A673 (cell line): ENCODE results near the gene VAT1. TPM values are rescaled to one million over a fixed set of nuclear protein-coding genes. Genes with fewer than 3 reads are reported as not detected.
"Not testable (repeated sequence)": the region's sequence is repeated elsewhere in the genome, so short reads cannot be mapped to it uniquely, and the experiment has no call there.

Experiments used
- BruUV-seq: library from RNA; stranded (reverse); fragments of 400-500 nt; replicated peaks from 2 replicates; lab custom pipeline; 2021; lab: Mats Ljungman, UMichigan
- CTCF ChIA-PET: fragments of 300-600 bp; sonication (Branson Sonifier 250); formaldehyde crosslinking; loops from one replicate; lab custom pipeline; 2022; ENCODE audit warnings: antibody characterized with exemption; lab: Charles Lee
- POLR2A ChIA-PET: fragments of 300-600 bp; sonication (Branson Sonifier 250); formaldehyde crosslinking; loops from one replicate; lab custom pipeline; 2022; ENCODE audit warnings: antibody characterized with exemption; ENCODE audit not compliant: low non-redundant PET; lab: Charles Lee
- DNase-seq: peaks from one replicate; pipeline ENCODE4 v3.0.0-alpha.2; 2015; ENCODE audit warnings: low spot score
- H3K27ac ChIP-seq: fragments of 200-600 bp; sonication (generic); 2 replicates; pipeline ENCODE4 v1.5.1; 2016; ENCODE audit warnings: mixed run types, low read depth, mild to moderate bottlenecking, mixed read lengths, antibody characterized with exemption, low read length; ENCODE audit not compliant: poor library complexity, severe bottlenecking
- H3K27me3 ChIP-seq: fragments of 200-600 bp; sonication (generic); replicated peaks from 2 replicates; pipeline ENCODE4 v1.6.1; 2017; ENCODE audit warnings: mixed run types, low read depth, mild to moderate bottlenecking, mixed read lengths, antibody characterized with exemption, low read length; ENCODE audit not compliant: insufficient read depth, poor library complexity
- H3K36me3 ChIP-seq: fragments of 200-600 bp; sonication (generic); 2 replicates; pipeline ENCODE4 v1.6.1; 2016; ENCODE audit warnings: mixed run types, mild to moderate bottlenecking, mixed read lengths, antibody characterized with exemption, low read length; ENCODE audit not compliant: insufficient read depth, poor library complexity, severe bottlenecking
- H3K4me1 ChIP-seq: fragments of 200-600 bp; sonication (generic); 2 replicates; pipeline ENCODE4 v1.6.1; 2017; ENCODE audit warnings: mixed run types, mild to moderate bottlenecking, mixed read lengths, antibody characterized with exemption, low read length; ENCODE audit not compliant: insufficient read depth, poor library complexity, severe bottlenecking
- H3K4me3 ChIP-seq: fragments of 200-600 bp; sonication (generic); 2 replicates; pipeline ENCODE4 v1.5.1; 2016; ENCODE audit warnings: low read depth, mixed run types, mild to moderate bottlenecking, mixed read lengths, low read length; ENCODE audit not compliant: poor library complexity, severe bottlenecking
- H3K9me3 ChIP-seq: fragments of 200-600 bp; sonication (generic); 2 replicates; pipeline ENCODE4 v1.6.1; 2016; ENCODE audit warnings: mixed run types, low read depth, mild to moderate bottlenecking, mixed read lengths, antibody characterized with exemption, low read length; ENCODE audit not compliant: poor library complexity, severe bottlenecking
- EZH2 ChIP-seq: fragments of 200-600 bp; sonication (generic); IDR thresholded peaks from 2 replicates; pipeline ENCODE4 v1.6.1; 2017; ENCODE audit warnings: borderline replicate concordance, low read depth, mild to moderate bottlenecking, mixed read lengths, antibody characterized with exemption, low read length; ENCODE audit not compliant: poor library complexity, severe bottlenecking
- intact Hi-C: fragments of 100-400 bp; cut with micrococcal nuclease; formaldehyde crosslinking; loops from one replicate; pipeline ENCODE4 v1.10.0; 2022; ENCODE audit not compliant: unreplicated experiment
- total RNA-seq: library from RNA; stranded (reverse); gene quantifications from 2 replicates; pipeline ENCODE4 v1.2.3, GENCODE V29; 2021
- TF ChIP-seq, protein P1 (sequence below): fragments of 300-800, 200-600 bp; sonication (generic); conservative IDR thresholded peaks from 2 replicates; pipeline ENCODE4 v1.5.1; 2017; ENCODE audit warnings: low read depth, mild to moderate bottlenecking, antibody characterized with exemption, low read length, moderate library complexity, mixed read lengths

Gene VAT1
- total RNA-seq, 1 experiment from 2014 or later: 45.2 TPM

DNA sequence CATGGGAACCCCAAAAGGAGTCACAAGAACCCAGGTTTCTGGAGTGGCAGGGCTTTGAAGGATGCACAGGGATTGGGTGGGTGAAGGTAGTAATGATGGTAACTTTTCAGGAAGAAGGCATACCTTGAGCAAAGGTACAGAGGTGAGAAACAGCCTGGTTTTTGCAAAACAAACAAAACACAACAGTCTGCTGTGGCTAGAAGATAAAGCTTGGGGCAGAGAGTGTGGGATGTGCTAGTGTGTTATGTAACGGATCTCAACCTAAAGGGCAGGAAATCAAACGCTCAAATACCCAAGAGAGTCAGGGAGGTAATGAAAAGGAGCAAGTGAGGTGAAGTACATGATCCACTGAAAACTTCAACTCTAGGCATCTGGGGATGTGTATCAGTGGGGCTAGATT, 46.9 kb downstream of the VAT1 start:
- POLR2A ChIA-PET: no interaction called here
- no peaks in the 10 kb centered on the region for H3K9me3 ChIP-seq
- intact Hi-C loops: no loop called here
- no peak overlapping the region for H3K4me3 ChIP-seq
- no peaks in the 10 kb centered on the region for H3K27me3 ChIP-seq
- no peak overlapping the region for H3K27ac ChIP-seq
- DNase-seq: no peak
- no TSS peak for BruUV-seq
- H3K4me1 ChIP-seq: no peaks in the 10 kb centered on the region
- H3K36me3 ChIP-seq: no peaks in the 10 kb centered on the region
- CTCF ChIA-PET: no interaction called here
- no peak for TF ChIP-seq EZH2
- TF ChIP-seq, protein P1, sequence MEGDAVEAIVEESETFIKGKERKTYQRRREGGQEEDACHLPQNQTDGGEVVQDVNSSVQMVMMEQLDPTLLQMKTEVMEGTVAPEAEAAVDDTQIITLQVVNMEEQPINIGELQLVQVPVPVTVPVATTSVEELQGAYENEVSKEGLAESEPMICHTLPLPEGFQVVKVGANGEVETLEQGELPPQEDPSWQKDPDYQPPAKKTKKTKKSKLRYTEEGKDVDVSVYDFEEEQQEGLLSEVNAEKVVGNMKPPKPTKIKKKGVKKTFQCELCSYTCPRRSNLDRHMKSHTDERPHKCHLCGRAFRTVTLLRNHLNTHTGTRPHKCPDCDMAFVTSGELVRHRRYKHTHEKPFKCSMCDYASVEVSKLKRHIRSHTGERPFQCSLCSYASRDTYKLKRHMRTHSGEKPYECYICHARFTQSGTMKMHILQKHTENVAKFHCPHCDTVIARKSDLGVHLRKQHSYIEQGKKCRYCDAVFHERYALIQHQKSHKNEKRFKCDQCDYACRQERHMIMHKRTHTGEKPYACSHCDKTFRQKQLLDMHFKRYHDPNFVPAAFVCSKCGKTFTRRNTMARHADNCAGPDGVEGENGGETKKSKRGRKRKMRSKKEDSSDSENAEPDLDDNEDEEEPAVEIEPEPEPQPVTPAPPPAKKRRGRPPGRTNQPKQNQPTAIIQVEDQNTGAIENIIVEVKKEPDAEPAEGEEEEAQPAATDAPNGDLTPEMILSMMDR: no peak

DNA sequence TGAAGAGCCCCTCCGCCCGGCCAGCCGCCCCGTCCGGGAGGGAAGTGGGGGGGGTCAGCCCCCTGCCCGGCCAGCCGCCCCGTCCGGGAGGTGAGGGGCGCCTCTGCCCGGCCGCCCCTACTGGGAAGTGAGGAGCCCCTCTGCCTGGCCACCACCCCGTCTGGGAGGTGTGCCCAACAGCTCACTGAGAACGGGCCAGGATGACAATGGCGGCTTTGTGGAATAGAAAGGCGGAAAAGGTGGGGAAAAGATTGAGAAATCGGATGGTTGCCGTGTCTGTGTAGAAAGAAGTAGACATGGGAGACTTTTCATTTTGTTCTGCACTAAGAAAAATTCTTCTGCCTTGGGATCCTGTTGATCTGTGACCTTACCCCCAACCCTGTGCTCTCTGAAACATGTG, 48.9 kb downstream of the VAT1 start:
- POLR2A ChIA-PET: not testable (repeated sequence)

DNA sequence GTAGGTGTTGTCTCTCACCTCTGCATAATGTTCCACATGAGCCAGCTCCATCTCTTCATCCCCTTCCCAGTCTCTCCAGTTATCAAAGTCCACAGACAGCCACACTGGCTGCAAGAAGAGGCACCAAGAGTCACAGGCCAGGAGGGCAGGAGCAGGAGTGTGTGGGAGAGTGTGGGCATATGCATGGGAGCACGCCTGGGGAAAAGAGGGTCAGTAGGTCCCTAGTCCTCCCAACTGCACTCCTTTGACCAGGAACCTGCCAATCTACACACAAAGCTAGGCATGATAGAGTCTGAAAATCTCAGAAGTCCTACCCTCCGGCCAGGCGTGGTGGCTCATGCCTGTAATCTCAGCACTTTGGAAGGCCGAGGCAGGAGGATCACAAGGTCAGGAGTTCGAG, 50.6 kb downstream of the VAT1 start:
- Histone ChIP-seq H3K4me3 (no peak overlapping the region), H3K27ac (no peak overlapping the region), H3K36me3 (no peaks in the 10 kb centered on the region), H3K4me1 (no peaks in the 10 kb centered on the region), H3K27me3 (no peaks in the 10 kb centered on the region), H3K9me3 (no peaks in the 10 kb centered on the region)
- no peak for DNase-seq
- BruUV-seq: no TSS peak
- ChIA-PET CTCF (no interaction called here), POLR2A (no interaction called here)
- TF ChIP-seq, protein P1: no peak
- TF ChIP-seq EZH2: no peak
- intact Hi-C loops: no loop called here

More for the DNA sequence above, 48.9 kb downstream of the VAT1 start:
- H3K9me3 ChIP-seq, DNase-seq, H3K4me3 ChIP-seq, H3K27ac ChIP-seq, intact Hi-C loops, H3K27me3 ChIP-seq, H3K36me3 ChIP-seq, H3K4me1 ChIP-seq, CTCF ChIA-PET, BruUV-seq: not testable (repeated sequence)

DNA sequence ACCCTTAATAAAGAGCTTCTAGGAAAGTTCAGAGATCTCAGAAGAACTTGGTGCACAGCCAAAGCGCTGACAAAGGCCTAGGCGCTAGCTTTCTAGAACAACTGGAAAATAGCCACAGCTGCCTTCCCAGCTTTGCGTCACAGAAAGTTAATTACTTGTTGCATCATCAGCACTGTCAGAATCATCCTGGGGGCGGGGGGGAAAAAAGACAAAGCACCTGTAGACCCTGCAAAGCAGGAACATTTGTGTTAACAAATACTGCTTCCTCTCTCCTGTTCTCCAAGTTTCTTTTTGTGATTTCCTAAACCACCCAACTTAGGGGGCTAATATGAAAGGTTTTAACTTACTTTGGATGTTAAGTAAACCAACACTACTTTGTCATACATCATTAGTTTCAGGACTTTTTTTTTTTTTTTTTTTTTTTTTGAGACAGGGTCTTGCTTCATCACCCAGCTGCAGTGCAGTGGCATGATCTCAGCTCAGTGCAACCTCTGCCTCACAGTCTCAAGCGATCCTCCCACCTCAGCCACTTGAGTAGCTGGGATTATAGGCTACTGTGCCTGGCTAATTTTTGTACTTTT, 53.1 kb downstream of the VAT1 start:
- H3K4me1 ChIP-seq: no peaks in the 10 kb centered on the region
- no peaks in the 10 kb centered on the region for H3K27me3 ChIP-seq
- no peaks in the 10 kb centered on the region for H3K9me3 ChIP-seq
- DNase-seq: peak; percentile 24
- intact Hi-C loops: no loop called here
- no peak overlapping the region for H3K4me3 ChIP-seq
- H3K36me3 ChIP-seq: no peaks in the 10 kb centered on the region
- TF ChIP-seq, protein P1: no peak
- no peak for TF ChIP-seq EZH2
- ChIA-PET POLR2A (no interaction called here), CTCF (interaction anchor here (0.7 kb wide), 1 partner anchor 31 kb away, joined by 8 read pairs; no protein-coding TSS in a partner anchor)
- BruUV-seq: no TSS peak
- peak overlapping the region; percentile 30 for H3K27ac ChIP-seq
